NCI-H1048 (cell line): ENCODE data around the gene PGAP1.

Experiments used
- DNase-seq: peaks from one replicate; lab custom pipeline; 2025; lab: John Stamatoyannopoulos, UW

The PGAP1 gene

DNA sequence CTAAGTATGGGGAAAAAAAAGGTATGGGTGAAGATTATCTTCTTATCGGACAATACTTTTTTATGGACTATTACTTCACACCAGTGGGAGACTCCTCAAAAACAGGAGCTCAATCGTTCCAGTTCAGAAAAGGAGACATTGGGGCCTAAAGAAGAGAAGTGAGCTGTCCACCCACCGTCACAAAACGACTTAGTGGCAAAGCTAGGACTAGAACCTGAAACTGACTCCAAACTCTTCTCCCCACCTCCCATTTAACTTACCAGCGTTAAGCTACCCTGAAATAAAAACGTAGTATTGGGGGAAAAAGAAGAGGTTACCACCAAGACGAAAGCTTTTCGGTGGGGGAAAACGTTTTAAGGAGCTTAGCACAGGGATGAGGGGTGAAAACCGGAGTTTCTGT, 127.5 kb downstream of the PGAP1 start:
- DNase-seq: no peak

DNA sequence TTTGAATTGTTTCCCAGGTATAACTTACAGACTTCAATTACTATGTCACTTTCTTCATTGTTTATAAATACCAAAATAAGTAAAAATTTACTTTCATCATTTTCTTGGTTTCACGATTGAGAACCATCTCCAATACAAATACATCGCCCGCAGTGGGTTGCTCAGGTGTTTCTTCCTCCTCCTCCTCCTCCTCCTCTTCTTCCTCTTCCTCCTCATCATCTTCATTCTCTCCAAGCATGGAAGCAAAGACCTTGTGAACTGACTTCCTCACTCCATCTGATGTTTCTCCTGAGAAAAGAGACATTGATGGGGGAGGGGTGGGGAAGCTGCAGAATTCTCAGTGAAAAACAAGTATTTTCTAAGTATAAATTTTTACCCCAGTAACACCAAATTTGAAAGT, 133.6 kb downstream of the PGAP1 start:
- DNase-seq: no peak

GRCh38 chr2:196783431-196784094, 142.9 kb downstream of the PGAP1 start:
- no peak for DNase-seq
